ENCODE measurements around the gene EXD3. TPM values are rescaled to one million over a fixed set of nuclear protein-coding genes. Genes with fewer than 3 reads are reported as not detected.

EXD3 gene
- total and polyA plus RNA-seq, 2 of the 4 experiments (the other 2 are of a cell fraction) = 1.1 to 7.4 TPM

DNA sequence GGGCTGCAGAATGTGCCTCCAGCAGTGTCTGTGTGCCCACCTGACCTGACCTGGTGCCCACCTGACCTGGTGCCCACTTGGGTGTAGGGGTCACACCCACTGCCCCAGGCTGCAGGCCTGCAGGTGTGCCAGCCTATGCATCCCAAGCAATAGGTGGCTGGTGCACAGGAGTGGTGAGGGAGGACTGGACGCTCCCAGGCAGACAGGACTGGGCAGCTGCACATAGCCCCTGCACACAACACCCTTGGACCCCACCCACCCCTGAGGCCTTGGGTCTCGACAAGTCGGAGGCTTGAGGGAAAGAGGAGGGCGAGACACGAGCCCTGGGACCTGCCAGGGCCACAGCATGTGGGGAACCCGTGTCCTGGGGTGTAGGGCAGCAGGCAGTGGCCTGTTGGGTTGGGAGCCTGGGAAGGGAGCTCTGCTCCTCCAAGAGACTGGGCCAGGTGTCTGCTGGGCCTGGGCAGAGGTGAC lies 110.1 kb downstream of the EXD3 start:
- Histone ChIP-seq H4K5ac (ENCODE audit: low read depth, low read length) (no peak overlapping the region), H3K56ac (ENCODE audit: extremely low read depth, insufficient read depth, low read length) (no peak overlapping the region), H2AK9ac (replicated peaks; ENCODE audit: low read depth, low read length, poor library complexity) (peak overlapping the region; percentile 78), H3K18ac (ENCODE audit: low read depth, low read length) (no peak overlapping the region), H3K9me3 (ENCODE audit: control insufficient read depth, insufficient read depth, low read length) (no peaks in the 10 kb centered on the region), H3K23ac (ENCODE audit: low read depth, low read length) (no peak overlapping the region), H3K79me1 (ENCODE audit: low read depth in 1 of 2, low read length in 2 of 2) (no peaks in the 10 kb centered on the region), H3K27ac (ENCODE audit: insufficient read depth, low read length) (no peak overlapping the region), H2BK15ac (ENCODE audit: low read depth, low read length) (no peak overlapping the region), H2AFZ (replicated peaks; ENCODE audit: low read length, poor library complexity) (no peak overlapping the region), H3K9me1 (ENCODE audit: insufficient read depth, low read length) (no peaks in the 10 kb centered on the region), H4K91ac (ENCODE audit: insufficient read depth, low read depth, low read length) (no peak overlapping the region), H2AK5ac (ENCODE audit: low read depth, low read length) (no peak overlapping the region), H3K4me2 (ENCODE audit: low read depth, low read length) (no peak overlapping the region), H3K4me1 (ENCODE audit: control insufficient read depth, insufficient read depth, low read length) (0 out of 2 replicates have a peak, but pooled peaks cover 2% of the 10 kb centered on the region), H3K27me3 (ENCODE audit: control insufficient read depth, insufficient read depth, low read length) (no peaks in the 10 kb centered on the region; the same call in 1 of the 2 replicates), H3K4me3 (ENCODE audit: insufficient read depth, low read depth, low read length) (no peak overlapping the region), H3K9ac (ENCODE audit: low read depth, low read length) (no peak overlapping the region), H2BK5ac (ENCODE audit: low read depth, low read length, poor library complexity, severe bottlenecking) (no peak overlapping the region), H4K8ac (ENCODE audit: low read depth in 2 of 2, low read length in 2 of 2) (no peak overlapping the region), H2BK120ac (ENCODE audit: low read depth, low read length) (no peak overlapping the region), H3K4ac (ENCODE audit: low read depth, low read length) (no peak overlapping the region), H4K20me1 (ENCODE audit: insufficient read depth, low read length) (no peaks in the 10 kb centered on the region), H3K36me3 (ENCODE audit: control insufficient read depth, insufficient read depth, low read length) (no peaks in the 10 kb centered on the region), H3K14ac (replicated peaks; ENCODE audit: low read depth, low read length) (no peak overlapping the region), H2BK20ac (ENCODE audit: low read depth, low read length) (no peak overlapping the region)
- intact Hi-C loops (cut with micrococcal nuclease) (no loop called here), dilution Hi-C loops (cut with HindIII; ENCODE audit: low sequenced_read_pairs, unreplicated experiment) (no loop called here), in situ Hi-C loops (cut with MboI; ENCODE audit: low sequenced_read_pairs) (no loop called here)
- ATAC-seq (ENCODE audit: low read depth) (no peak), DNase-seq (no peak)
- BruUV-seq (replicated peaks) = no TSS peak
- ChIA-PET CTCF (interaction anchor here (1.2 kb wide), 1 partner anchor 11 kb away, joined by 4 read pairs; the partner anchor contains the start of gene NRARP), POLR2A (ENCODE audit: unreplicated experiment) (no interaction called here)
- TF ChIP-seq, protein P1, sequence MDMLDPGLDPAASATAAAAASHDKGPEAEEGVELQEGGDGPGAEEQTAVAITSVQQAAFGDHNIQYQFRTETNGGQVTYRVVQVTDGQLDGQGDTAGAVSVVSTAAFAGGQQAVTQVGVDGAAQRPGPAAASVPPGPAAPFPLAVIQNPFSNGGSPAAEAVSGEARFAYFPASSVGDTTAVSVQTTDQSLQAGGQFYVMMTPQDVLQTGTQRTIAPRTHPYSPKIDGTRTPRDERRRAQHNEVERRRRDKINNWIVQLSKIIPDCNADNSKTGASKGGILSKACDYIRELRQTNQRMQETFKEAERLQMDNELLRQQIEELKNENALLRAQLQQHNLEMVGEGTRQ (IDR thresholded peaks at IDR 0.05; ENCODE audit: low read depth, low read length) = no peak
- TF ChIP-seq FOS (IDR thresholded peaks at IDR 0.05; ENCODE audit: low read depth, low read length) (no peak), MXI1 (IDR thresholded peaks at IDR 0.05; ENCODE audit: borderline replicate concordance, low read depth, low read length) (no peak), NFE2L2 (IDR thresholded peaks at IDR 0.05; ENCODE audit: low read depth, low read length) (no peak), SMC3 (IDR thresholded peaks at IDR 0.05; ENCODE audit: low read depth, low read length) (no peak), RFX5 (IDR thresholded peaks at IDR 0.05; ENCODE audit: low read depth, low read length) (no peak), RCOR1 (IDR thresholded peaks at IDR 0.05; ENCODE audit: insufficient replicate concordance, low read length) (no peak), CEBPB (IDR thresholded peaks at IDR 0.05; ENCODE audit: low read depth, low read length) (no peak), POLR2A (IDR thresholded peaks at IDR 0.05; ENCODE audit: low read depth, low read length) (no peak)
- WGBS, 2 experiments (ENCODE audit: extremely low coverage in 2 of 2, insufficient read length in 1 of 2) = 100% methylated on average over 1 of the region's 6 CpGs; no CpG with 5 or more reads in 1 of the 2 experiments

Data from IMR-90 (cell line).